Vagina (tissue), 2 donors: ENCODE data around the gene PRELID1.

Source experiments
- CTCF ChIP-seq, 3 experiments: fragments of 450-650 bp in 2 of 3; fragments of 200-600 bp in 1 of 3; sonication (generic) in 1 of 3; IDR thresholded peaks; one replicate each; pipeline ENCODE4 v1.5.1; 2017 to 2019; ENCODE audit warnings: antibody characterized with exemption in 3 of 3, mild to moderate bottlenecking in 2 of 3, moderate library complexity in 2 of 3
- POLR2A ChIP-seq, 2 donors: fragments of 450-650 bp; IDR thresholded peaks; one replicate each; pipeline ENCODE4 v1.6.1; 2017; ENCODE audit warnings: antibody characterized with exemption in 2 of 2, mild to moderate bottlenecking in 2 of 2, moderate library complexity in 2 of 2
- POLR2AphosphoS5 ChIP-seq, 2 donors: sonication (generic); formaldehyde crosslinking; IDR thresholded peaks; one replicate each; pipeline ENCODE4 v1.9.0; 2017; ENCODE audit warnings: antibody characterized with exemption in 2 of 2, mild to moderate bottlenecking in 2 of 2, low read depth in 1 of 2; ENCODE audit not compliant: insufficient read depth in 1 of 2

- TF ChIP-seq POLR2A (IDR thresholded peaks at IDR 0.05) (no peak), CTCF (IDR thresholded peaks at IDR 0.05) (no peak), POLR2AphosphoS5 (IDR thresholded peaks at IDR 0.05; ENCODE audit: insufficient read depth in 1 of 2, low read depth in 1 of 2) (no peak)
These were observed 22.3 kb downstream of the PRELID1 start for GRCh38 chr5:177325868-177326381.
